NCI-H82 (cell line): ENCODE measurements around the gene KLF13.
"Not testable (repeated sequence)": the region's sequence is repeated elsewhere in the genome, so short reads cannot be mapped to it uniquely, and the experiment has no call there.

ENCODE experiments used
- DNase-seq: peaks from one replicate; lab custom pipeline; 2025; lab: John Stamatoyannopoulos, UW

Gene KLF13

GRCh38 chr15:31345606-31346366 is 19.2 kb downstream of the KLF13 start:
- no peak for DNase-seq

- no peak for DNase-seq
These were observed 19.9 kb downstream of the KLF13 start for GRCh38 chr15:31346367-31347066.

GRCh38 chr15:31347067-31347975 is 20.7 kb downstream of the KLF13 start:
- DNase-seq, result no peak

- no peak for DNase-seq
These were observed 21.6 kb downstream of the KLF13 start for GRCh38 chr15:31347981-31348803.

GRCh38 chr15:31349233-31350141 is 22.9 kb downstream of the KLF13 start:
- DNase-seq, result no peak

GRCh38 chr15:31350771-31351170 is 24.1 kb downstream of the KLF13 start:
- DNase-seq, result no peak

GRCh38 chr15:31352339-31352751 is 25.7 kb downstream of the KLF13 start:
- peak; percentile 42 for DNase-seq

- peak; percentile 17 for DNase-seq
These were observed 26.5 kb downstream of the KLF13 start for GRCh38 chr15:31352911-31353811.

GRCh38 chr15:31353931-31354330 is 27.3 kb downstream of the KLF13 start:
- DNase-seq, result no peak

- not testable (repeated sequence) for DNase-seq
These were observed 29.5 kb downstream of the KLF13 start for GRCh38 chr15:31356097-31356496.

GRCh38 chr15:31357148-31357547 is 30.5 kb downstream of the KLF13 start:
- DNase-seq, result no peak

GRCh38 chr15:31358163-31358562 is 31.5 kb downstream of the KLF13 start:
- DNase-seq, result no peak

- no peak for DNase-seq
These were observed 32.5 kb downstream of the KLF13 start for GRCh38 chr15:31358957-31359701.

GRCh38 chr15:31359702-31360111 is 33.1 kb downstream of the KLF13 start:
- DNase-seq, result no peak

- DNase-seq, result no peak
These were observed 33.5 kb downstream of the KLF13 start for GRCh38 chr15:31360158-31360561.

- DNase-seq, result no peak
These were observed 34.5 kb downstream of the KLF13 start for GRCh38 chr15:31360843-31361763.

- peak; percentile 18 for DNase-seq
These were observed 35.3 kb downstream of the KLF13 start for GRCh38 chr15:31361764-31362515.
